Tibial artery (tissue), 4 donors: ENCODE data around the gene MEDAG.

Source experiments
- DNase-seq, 2 donors: peaks; one replicate each; pipeline ENCODE4 v3.0.0-alpha.2; 2019
- H3K27ac ChIP-seq, 2 donors: fragments of 200-600 bp; sonication (generic) in 1 of 2; 1 replicate in 1 of 2; 2 replicates in 1 of 2; pipeline ENCODE4 v1.5.1; 2018 to 2019; ENCODE audit warnings: mild to moderate bottlenecking in 1 of 2
- H3K27me3 ChIP-seq, 2 donors: fragments of 200-600 bp; sonication (generic) in 1 of 2; one replicate each; pipeline versions ENCODE4 v1.5.1 to v1.6.0; 2016 to 2019
- H3K36me3 ChIP-seq, 3 donors: fragments of 200-600 bp; sonication (generic) in 2 of 3; one replicate each; pipeline ENCODE4 v1.5.1; 2016 to 2019; ENCODE audit warnings: mild to moderate bottlenecking in 2 of 3
- H3K4me1 ChIP-seq, 4 donors: fragments of 200-600 bp; sonication (generic) in 2 of 4; 1 replicate in 3 of 4; 2 replicates in 1 of 4; pipeline ENCODE4 v1.5.1; 2016 to 2019
- H3K4me3 ChIP-seq, 2 donors: fragments of 200-600 bp; sonication (generic) in 1 of 2; 1 replicate in 1 of 2; 2 replicates in 1 of 2; pipeline ENCODE4 v1.5.1; 2018 to 2019; ENCODE audit warnings: mild to moderate bottlenecking in 2 of 2
- H3K9me3 ChIP-seq, 3 donors: fragments of 200-600 bp; sonication (generic) in 1 of 3; one replicate each; pipeline ENCODE4 v1.5.1; 2016 to 2019
- intact Hi-C: fragments of 100-400 bp; cut with DNase I; formaldehyde crosslinking; loops from one replicate; pipeline ENCODE4 v1.15.0; 2023; ENCODE audit warnings: low total_unique reads
- TF ChIP-seq, protein P1 (sequence below), 2 experiments: fragments of 200-600 bp in 1 of 2; fragments of 450-650 bp in 1 of 2; IDR thresholded peaks; one replicate each; pipeline ENCODE4 v1.5.1; 2017 to 2019; ENCODE audit warnings: antibody characterized with exemption in 2 of 2, mild to moderate bottlenecking in 1 of 2, moderate library complexity in 1 of 2

MEDAG gene

DNA sequence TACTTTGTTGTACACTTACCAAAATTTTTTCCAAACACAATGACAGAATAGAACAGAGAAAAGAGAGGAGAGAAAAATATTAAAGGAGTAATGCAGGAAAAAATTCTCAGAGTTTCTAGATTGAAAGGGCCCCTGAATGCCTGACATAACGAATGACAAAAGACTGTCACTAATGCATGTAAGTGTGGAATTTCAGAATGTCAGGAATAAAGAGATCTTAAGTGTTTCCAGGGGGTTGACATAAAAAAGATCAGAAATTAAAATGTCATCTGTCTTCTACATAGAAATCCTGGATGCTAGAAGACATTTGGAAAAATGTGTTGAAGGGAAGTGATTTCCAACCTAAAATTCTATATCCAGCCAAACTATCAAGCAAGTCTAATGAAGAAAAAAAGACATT lies 53.6 kb downstream of the MEDAG start:
- no peak for DNase-seq
- intact Hi-C loops = loop anchor here (5.0 kb wide), 1 partner anchor 523 kb away; no protein-coding TSS in a partner anchor
- Histone ChIP-seq H3K27ac (no peak overlapping the region), H3K27me3 (no peaks in the 10 kb centered on the region), H3K36me3 (no peaks in the 10 kb centered on the region), H3K4me1 (no peaks in the 10 kb centered on the region), H3K9me3 (peaks cover 0 to 7% (median 4%) of the 10 kb centered on the region in 3 donors), H3K4me3 (no peak overlapping the region)
- TF ChIP-seq, protein P1, sequence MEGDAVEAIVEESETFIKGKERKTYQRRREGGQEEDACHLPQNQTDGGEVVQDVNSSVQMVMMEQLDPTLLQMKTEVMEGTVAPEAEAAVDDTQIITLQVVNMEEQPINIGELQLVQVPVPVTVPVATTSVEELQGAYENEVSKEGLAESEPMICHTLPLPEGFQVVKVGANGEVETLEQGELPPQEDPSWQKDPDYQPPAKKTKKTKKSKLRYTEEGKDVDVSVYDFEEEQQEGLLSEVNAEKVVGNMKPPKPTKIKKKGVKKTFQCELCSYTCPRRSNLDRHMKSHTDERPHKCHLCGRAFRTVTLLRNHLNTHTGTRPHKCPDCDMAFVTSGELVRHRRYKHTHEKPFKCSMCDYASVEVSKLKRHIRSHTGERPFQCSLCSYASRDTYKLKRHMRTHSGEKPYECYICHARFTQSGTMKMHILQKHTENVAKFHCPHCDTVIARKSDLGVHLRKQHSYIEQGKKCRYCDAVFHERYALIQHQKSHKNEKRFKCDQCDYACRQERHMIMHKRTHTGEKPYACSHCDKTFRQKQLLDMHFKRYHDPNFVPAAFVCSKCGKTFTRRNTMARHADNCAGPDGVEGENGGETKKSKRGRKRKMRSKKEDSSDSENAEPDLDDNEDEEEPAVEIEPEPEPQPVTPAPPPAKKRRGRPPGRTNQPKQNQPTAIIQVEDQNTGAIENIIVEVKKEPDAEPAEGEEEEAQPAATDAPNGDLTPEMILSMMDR (IDR thresholded peaks at IDR 0.05) = no peak

DNA sequence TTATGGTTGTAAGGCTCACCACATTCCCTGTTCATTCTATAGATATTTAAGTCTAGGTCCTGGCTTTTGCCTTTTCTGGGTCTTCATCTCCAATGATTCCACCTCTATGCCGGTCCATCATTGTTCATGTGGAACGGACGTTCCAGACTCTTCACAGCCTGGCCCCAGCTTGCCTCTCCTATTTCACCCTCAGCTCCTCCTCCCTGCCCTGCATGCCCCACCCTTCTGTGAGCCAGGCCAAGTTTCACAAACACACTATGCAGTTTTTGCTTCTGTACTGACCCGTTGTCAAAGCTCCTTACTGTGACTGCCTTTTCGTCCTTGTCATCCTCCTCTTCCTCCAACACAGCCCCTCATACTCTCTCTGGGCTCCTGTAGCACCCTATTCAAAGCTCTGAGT lies 57.7 kb downstream of the MEDAG start:
- H3K27ac ChIP-seq = no peak overlapping the region
- H3K36me3 ChIP-seq = no peaks in the 10 kb centered on the region
- H3K4me3 ChIP-seq = no peak overlapping the region
- H3K4me1 ChIP-seq = peaks cover 0 to under 1% (median 0%) of the 10 kb centered on the region in 4 donors
- no peak for DNase-seq
- peaks cover 0 to 7% (median 4%) of the 10 kb centered on the region in 3 donors for H3K9me3 ChIP-seq
- TF ChIP-seq, protein P1 (IDR thresholded peaks at IDR 0.05) = no peak
- intact Hi-C loops = loop anchor here (5.0 kb wide), 1 partner anchor 519 kb away; no protein-coding TSS in a partner anchor
- peaks cover 0 to 4% of the 10 kb centered on the region in 2 donors for H3K27me3 ChIP-seq

GRCh38 chr13:30965380-30965779 lies 59.3 kb downstream of the MEDAG start:
- Histone ChIP-seq H3K9me3 (no peaks in the 10 kb centered on the region), H3K4me3 (no peak overlapping the region), H3K27me3 (peaks cover 0 to 4% of the 10 kb centered on the region in 2 donors), H3K4me1 (peaks cover 0 to 7% (median 0%) of the 10 kb centered on the region in 4 donors), H3K36me3 (no peaks in the 10 kb centered on the region), H3K27ac (no peak overlapping the region)
- no peak for DNase-seq
- intact Hi-C loops = no loop called here
- TF ChIP-seq, protein P1 (IDR thresholded peaks at IDR 0.05) = no peak

GRCh38 chr13:30966101-30966500 lies 60.0 kb downstream of the MEDAG start:
- TF ChIP-seq, protein P1 (IDR thresholded peaks at IDR 0.05) = no peak
- Histone ChIP-seq H3K36me3 (no peaks in the 10 kb centered on the region), H3K9me3 (no peaks in the 10 kb centered on the region), H3K4me3 (no peak overlapping the region), H3K27ac (no peak overlapping the region), H3K4me1 (peaks cover 0 to 7% (median 0%) of the 10 kb centered on the region in 4 donors), H3K27me3 (peaks cover 0 to 4% of the 10 kb centered on the region in 2 donors)
- intact Hi-C loops = no loop called here
- no peak for DNase-seq

- no peaks in the 10 kb centered on the region for H3K9me3 ChIP-seq
- H3K4me1 ChIP-seq = peaks cover 0 to 12% (median 0%) of the 10 kb centered on the region in 4 donors
- H3K27me3 ChIP-seq = peaks cover 0 to 4% of the 10 kb centered on the region in 2 donors
- TF ChIP-seq, protein P1 (IDR thresholded peaks at IDR 0.05) = no peak
- no peak for DNase-seq
- intact Hi-C loops = no loop called here
- no peak overlapping the region for H3K4me3 ChIP-seq
- H3K36me3 ChIP-seq = no peaks in the 10 kb centered on the region
- H3K27ac ChIP-seq = no peak overlapping the region
These were observed 62.8 kb downstream of the MEDAG start for GRCh38 chr13:30968846-30969245.

DNA sequence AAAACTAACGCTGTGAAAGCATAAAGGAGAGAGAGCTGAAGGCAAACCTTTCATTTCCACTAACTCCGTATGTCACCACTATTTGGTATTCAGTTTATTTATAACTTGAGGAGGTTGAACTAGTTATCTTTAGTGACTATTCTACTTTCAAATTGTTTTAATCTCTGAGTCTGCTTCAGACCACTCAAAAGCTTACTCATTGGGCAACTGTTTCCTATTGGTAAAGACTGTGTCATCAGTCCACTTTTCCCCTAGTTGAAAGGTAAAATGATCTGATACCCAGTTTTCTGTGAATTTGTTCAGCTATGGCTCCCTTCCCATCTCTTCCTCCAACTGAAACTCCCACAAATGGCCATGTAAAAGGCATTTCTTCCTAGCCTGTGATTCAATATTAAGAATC lies 65.5 kb downstream of the MEDAG start:
- peaks cover 0 to 1% of the 10 kb centered on the region in 2 donors for H3K27me3 ChIP-seq
- H3K27ac ChIP-seq = no peak overlapping the region
- no peak for DNase-seq
- H3K4me3 ChIP-seq = no peak overlapping the region
- no peaks in the 10 kb centered on the region for H3K36me3 ChIP-seq
- H3K4me1 ChIP-seq = peaks cover 0 to 12% (median 0%) of the 10 kb centered on the region in 4 donors
- no peaks in the 10 kb centered on the region for H3K9me3 ChIP-seq
- TF ChIP-seq, protein P1 (IDR thresholded peaks at IDR 0.05) = no peak
- intact Hi-C loops = no loop called here
